ENCODE measurements around the gene PARP14.
A peak's percentile ranks its signal among the peaks of the same experiment; 100 is the strongest.
"Not testable (repeated sequence)": the region's sequence is repeated elsewhere in the genome, so short reads cannot be mapped to it uniquely, and the experiment has no call there.

PARP14 gene

GRCh38 chr3:122679085-122679881 lies 1.4 kb upstream of the PARP14 start:
- peak; percentile 35 to 43 for DNase-seq (ENCODE audit: low read depth in 2 of 2)

DNA sequence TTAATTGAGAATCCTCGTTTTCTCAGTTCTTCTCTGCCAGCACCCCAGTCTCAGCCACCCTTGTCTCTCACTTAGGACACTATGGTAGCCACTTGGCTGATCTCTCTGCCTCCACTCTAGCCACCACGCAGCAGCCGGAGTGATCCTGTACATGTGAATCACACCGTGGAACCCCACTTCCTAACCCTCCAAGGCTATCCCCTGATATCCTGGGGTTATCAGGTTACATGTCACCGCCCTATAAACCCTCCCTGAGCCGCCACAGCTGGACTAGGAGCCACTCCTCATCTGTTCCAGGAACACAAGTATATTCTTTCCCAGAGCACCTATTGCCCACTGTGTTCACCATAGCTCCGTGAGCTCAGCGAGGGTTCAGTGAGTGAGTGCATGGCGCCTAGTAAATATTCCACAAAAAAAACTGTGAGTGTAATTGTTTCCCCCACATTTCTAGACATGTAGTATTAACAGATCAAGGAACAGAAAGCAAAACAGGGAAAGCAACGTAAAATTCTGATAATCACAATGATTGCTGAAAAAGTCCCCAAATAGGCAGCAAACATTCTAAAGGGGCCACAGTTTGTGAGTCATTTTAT lies 661 bp upstream of the PARP14 start:
- DNase-seq (ENCODE audit: low read depth in 2 of 2) = no peak

DNA sequence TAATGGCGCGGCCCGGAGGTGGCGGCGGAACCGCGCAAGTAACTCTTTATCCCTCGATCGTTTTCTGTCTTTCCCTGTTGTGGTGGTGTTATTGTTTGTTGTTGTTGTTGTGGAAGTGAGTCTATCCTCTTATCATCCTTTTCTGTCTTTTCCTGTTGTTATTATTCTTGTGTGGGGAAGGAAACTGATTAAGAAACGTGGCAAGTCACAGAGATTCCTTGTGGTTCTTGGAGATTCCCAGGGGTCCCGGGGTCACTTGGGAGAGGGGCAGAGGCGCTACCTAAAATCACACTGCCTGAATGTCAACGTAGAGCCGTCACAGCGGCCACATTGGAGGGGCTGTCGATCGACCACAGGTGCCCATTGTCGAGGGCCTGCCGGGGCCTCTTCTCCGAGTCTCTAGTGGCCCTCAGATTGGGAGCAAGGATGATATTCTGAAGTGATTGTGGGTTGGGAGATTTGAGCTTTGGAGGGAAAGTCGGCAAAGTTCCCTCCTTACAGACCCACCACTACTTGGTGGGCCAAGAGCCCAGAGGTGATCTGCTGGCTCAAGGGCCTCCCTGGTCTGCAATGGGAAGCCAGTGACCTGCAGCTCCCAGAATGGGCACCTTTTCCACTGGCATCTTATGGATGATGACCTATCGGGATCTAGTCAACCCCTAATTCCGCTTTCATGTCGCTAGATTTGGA lies 790 bp downstream of the PARP14 start:
- DNase-seq (ENCODE audit: low read depth in 2 of 2) = no peak

GRCh38 chr3:122681974-122682409 lies 1.4 kb downstream of the PARP14 start:
- no peak for DNase-seq (ENCODE audit: low read depth in 2 of 2)

- DNase-seq (ENCODE audit: low read depth in 2 of 2) = not testable (repeated sequence)
Observed at GRCh38 chr3:122682778-122683411, 2.3 kb downstream of the PARP14 start.

GRCh38 chr3:122687298-122687697 lies 6.7 kb downstream of the PARP14 start:
- no peak for DNase-seq (ENCODE audit: low read depth in 2 of 2)

DNA sequence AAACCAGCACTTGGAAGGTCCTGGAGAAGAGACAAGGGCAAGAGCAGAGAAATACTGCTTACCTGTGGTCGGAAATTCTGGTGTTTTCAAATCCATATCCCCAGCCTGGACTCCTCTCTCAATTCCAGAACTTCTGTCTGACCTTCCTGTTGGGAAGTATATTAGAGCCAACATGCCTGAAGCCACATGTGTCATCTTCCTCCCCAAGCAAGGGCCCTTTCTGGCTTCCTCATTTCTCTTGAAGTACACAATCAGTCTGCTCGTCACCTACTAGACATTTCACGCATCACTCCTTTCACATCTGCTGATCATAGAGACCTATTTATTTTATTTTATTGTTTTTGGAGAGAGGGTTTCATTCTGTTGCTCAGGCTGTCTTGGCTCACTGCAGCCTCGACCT lies 8.4 kb downstream of the PARP14 start:
- no peak for DNase-seq (ENCODE audit: low read depth in 2 of 2)

GRCh38 chr3:122689587-122689986 lies 8.9 kb downstream of the PARP14 start:
- DNase-seq (ENCODE audit: low read depth in 2 of 2) = no peak

- DNase-seq (ENCODE audit: low read depth in 2 of 2) = no peak
Observed at GRCh38 chr3:122690096-122690495, 9.5 kb downstream of the PARP14 start.

DNA sequence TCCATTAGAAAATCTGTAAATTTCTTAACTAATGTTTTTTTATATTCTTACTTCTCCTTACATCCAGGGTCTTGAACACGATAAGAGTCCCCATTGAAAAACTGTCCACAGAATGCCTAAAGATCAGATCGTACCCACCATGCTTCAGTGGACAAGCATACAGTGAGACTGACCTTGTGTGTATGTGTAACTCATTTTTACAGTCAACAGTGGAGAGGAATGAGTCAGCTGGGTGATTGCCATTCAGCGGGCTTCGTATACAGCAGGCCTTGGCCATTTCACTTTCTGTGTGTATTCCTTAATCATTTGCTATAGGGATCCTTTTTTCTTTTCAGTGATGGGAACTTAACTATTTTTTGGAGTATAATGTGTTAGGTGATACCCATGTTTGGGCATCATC lies 10.6 kb downstream of the PARP14 start:
- DNase-seq (ENCODE audit: low read depth in 2 of 2) = no peak

DNA sequence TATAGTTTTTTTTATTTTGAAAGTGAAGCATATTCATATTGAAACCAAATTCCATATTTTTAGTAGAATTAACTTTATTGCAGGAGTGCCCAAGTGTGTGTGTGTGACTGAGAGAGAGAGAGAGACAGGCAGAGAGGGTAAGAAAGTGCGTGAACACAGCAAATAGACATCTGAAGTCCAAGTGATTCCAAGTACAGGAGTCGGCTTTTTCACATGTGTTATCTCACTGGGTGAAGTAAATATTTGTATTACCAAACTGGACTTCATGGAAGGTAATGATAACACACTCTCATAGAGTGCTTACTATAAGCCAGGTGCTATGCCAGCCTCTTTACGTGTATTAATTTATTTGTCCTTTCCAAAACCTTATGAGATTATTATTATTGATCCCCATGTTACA lies 12.0 kb downstream of the PARP14 start:
- DNase-seq (ENCODE audit: low read depth in 2 of 2) = no peak

- DNase-seq (ENCODE audit: low read depth in 2 of 2) = no peak
Observed at GRCh38 chr3:122694966-122695365, 14.3 kb downstream of the PARP14 start.

GRCh38 chr3:122695927-122696561 lies 15.4 kb downstream of the PARP14 start:
- no peak for DNase-seq (ENCODE audit: low read depth in 2 of 2)

GRCh38 chr3:122697952-122698620 lies 17.4 kb downstream of the PARP14 start:
- DNase-seq (ENCODE audit: low read depth in 2 of 2) = no peak

GRCh38 chr3:122700193-122700592 lies 19.6 kb downstream of the PARP14 start:
- DNase-seq (ENCODE audit: low read depth in 2 of 2) = no peak

DNA sequence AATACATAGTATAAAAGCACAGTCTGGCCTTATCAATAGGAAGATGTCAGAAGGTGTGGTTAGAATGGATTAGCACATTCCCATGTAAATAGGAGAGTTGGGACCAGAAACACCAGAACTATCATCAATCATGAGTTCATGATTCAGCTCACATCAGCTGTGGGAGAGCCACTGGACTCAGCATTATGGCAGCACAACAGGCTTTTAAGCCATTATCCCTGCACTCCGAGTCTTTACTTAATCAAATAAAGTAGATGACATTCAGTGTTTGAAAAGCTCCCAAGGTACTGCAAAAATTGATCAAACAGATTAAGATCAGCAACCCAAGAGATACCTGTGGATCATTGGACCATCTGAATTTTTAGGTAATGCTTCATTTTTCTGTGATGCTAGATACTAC lies 24.7 kb downstream of the PARP14 start:
- DNase-seq (ENCODE audit: low read depth in 2 of 2) = no peak

- not testable (repeated sequence) for DNase-seq (ENCODE audit: low read depth in 2 of 2)
Observed at GRCh38 chr3:122710616-122711251, 30.1 kb downstream of the PARP14 start.

- DNase-seq (ENCODE audit: low read depth in 2 of 2) = no peak
Observed at GRCh38 chr3:122714273-122714672, 33.6 kb downstream of the PARP14 start.

- DNase-seq (ENCODE audit: low read depth in 2 of 2) = no peak
Observed at GRCh38 chr3:122716667-122717066, 36.0 kb downstream of the PARP14 start.

DNA sequence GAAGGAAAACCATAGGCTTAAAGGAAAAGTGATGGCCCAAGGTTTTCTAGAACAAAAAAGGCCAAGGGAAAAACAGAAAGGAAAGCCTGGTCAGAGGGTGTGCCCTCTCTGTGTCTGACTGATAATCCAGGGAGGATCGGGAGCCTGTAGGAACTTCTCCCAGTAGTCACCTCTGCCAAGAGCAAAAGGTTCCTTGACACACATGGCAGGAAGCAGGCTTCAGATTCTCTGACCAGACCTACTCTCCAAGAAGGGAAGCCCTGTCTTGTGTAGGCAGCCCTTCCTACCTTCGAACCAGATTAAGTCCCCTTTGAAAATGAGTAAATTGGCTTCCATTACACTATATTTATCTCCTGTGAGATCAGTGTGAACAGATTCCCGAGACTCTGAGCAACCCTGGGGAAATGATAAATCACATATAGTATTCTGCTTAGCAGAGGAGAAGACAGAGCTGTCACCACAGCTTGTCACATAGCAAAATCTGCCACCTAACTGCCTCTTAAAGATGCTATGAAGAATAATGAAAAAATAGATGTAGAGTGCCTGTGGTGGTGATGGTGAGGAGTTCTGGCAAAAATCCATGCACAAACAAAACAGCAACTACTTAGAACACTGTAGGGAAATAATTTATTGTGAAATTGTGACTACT lies 38.8 kb downstream of the PARP14 start:
- no peak for DNase-seq (ENCODE audit: low read depth in 2 of 2)

Measured in fibroblast of skin of left biceps (primary cell).